Heart left ventricle (tissue), 16 donors: ENCODE results near the gene LMTK3. TPM values are rescaled to one million over a fixed set of nuclear protein-coding genes. Genes with fewer than 3 reads are reported as not detected.
A peak's percentile ranks its signal among the peaks of the same experiment; 100 is the strongest.

Source experiments
- ATAC-seq, 4 donors: fragments of 200-7000 bp; cut with Tn5 transposase; one replicate each; pipeline ENCODE4 v1.9.1; 2020 to 2022; ENCODE audit warnings: moderate library complexity in 4 of 4, mild to moderate bottlenecking in 3 of 4, moderate number of reproducible peaks in 1 of 4
- DNase-seq, 5 donors: peaks; one replicate each; pipeline ENCODE4 v3.0.0-alpha.2; 2020
- H3K27ac ChIP-seq, 12 donors: fragments of 200-600 bp; sonication (generic) in 4 of 12; one replicate each; pipeline versions ENCODE4 v1.5.0 to v1.8.0; 2016 to 2022; ENCODE audit warnings: mild to moderate bottlenecking in 2 of 12
- H3K27me3 ChIP-seq, 9 donors: fragments of 200-600 bp; sonication (generic) in 2 of 9; one replicate each; pipeline versions ENCODE4 v1.5.1 to v1.8.0; 2016 to 2022; ENCODE audit warnings: mild to moderate bottlenecking in 3 of 9
- H3K36me3 ChIP-seq, 9 donors: fragments of 200-600 bp; sonication (generic) in 2 of 9; one replicate each; pipeline versions ENCODE4 v1.5.0 to v1.8.0; 2018 to 2022; ENCODE audit warnings: mild to moderate bottlenecking in 2 of 9
- H3K4me1 ChIP-seq, 12 donors: fragments of 200-600 bp; sonication (generic) in 4 of 12; one replicate each; pipeline versions ENCODE4 v1.5.0 to v1.8.0; 2016 to 2022; ENCODE audit warnings: mild to moderate bottlenecking in 3 of 12
- H3K4me3 ChIP-seq, 12 donors: fragments of 200-600 bp; sonication (generic) in 4 of 12; one replicate each; pipeline versions ENCODE4 v1.5.0 to v1.8.0; 2017 to 2022; ENCODE audit warnings: mild to moderate bottlenecking in 9 of 12, moderate library complexity in 4 of 12
- H3K9me3 ChIP-seq, 12 donors: fragments of 200-600 bp; sonication (generic) in 4 of 12; one replicate each; pipeline versions ENCODE4 v1.5.0 to v1.8.0; 2016 to 2022; ENCODE audit warnings: mild to moderate bottlenecking in 1 of 12
- POLR2A ChIP-seq, 2 donors: fragments of 450-650 bp; IDR thresholded peaks; one replicate each; pipeline ENCODE4 v1.6.1; 2017; ENCODE audit warnings: antibody characterized with exemption in 2 of 2, mild to moderate bottlenecking in 2 of 2, moderate library complexity in 2 of 2
- WGBS, 4 donors: extraction: QIAGEN DNeasy Blood & Tissue Kit in 2 of 4; methylation state at CpG; one replicate each; pipeline versions ENCODE4 v1.1.5 to v1.1.7; 2013 to 2018; 5-methylcytosine and 5-hydroxymethylcytosine counted together
- intact Hi-C, 10 donors: fragments of 100-400 bp; cut with DNase I; formaldehyde crosslinking; loops; one replicate each; pipeline versions ENCODE4 v1.11.1 to v1.14.2; 2022
- polyA plus RNA-seq, 2 donors: library from polyadenylated mRNA; stranded (reverse); fragments of 200-250 nt; gene quantifications; one replicate each; pipeline ENCODE4 v1.2.3, GENCODE V29; 2013
- total RNA-seq, 9 donors: library from RNA; depleted of rRNA in 2 of 9; stranded (reverse); fragments of >200 nt in 2 of 9; fragmentation: NEBNext Ultra II Directional in 3 of 9; extraction: Animal tissue kit (Norgen Biotek cat#: 25700) in 3 of 9; gene quantifications; one replicate each; pipeline versions ENCODE4 v1.1.0 to v1.2.4, GENCODE V29; 2016 to 2023
- TF ChIP-seq, protein P1 (sequence below), 12 donors: fragments of 200-600 bp; sonication (generic) in 4 of 12; IDR thresholded peaks; one replicate each; pipeline versions ENCODE4 v1.5.0 to v1.8.0; 2018 to 2022; ENCODE audit warnings: antibody characterized with exemption in 12 of 12, mild to moderate bottlenecking in 5 of 12
- donor health status: ischemic (EF 13 %, LVEDD 7.1; RV severe dilation, severe dysfunction).
- donor health status: healthy with polysubstance abuse.
- donor health status: DM: no; HTN: yes; CAD: no.
- donor health status: DM: no; HTN: no; CAD: no.
- donor health status: ischemic (EF 25% LVEDD 6.9; RV normal size, moderate dysfunction).
- donor health status: ischemic (EF 25% LVEDD 5.7; RV mildly dilated, moderate dysfunction).
- donor health status: healthy.
- donor health status: DM: yes; HTN: yes; CAD: no.
- donor health status: ischemic (EF 35%, LVEDD 5.7; RV mildly dilated, moderate dysfunction).
- donor health status: nonischemic (EF 11% LVEDD 7.7; RV severe dilation, severe dysfunction).
- donor health status: DM: yes; HTN: yes; CAD: no.
- donor health status: PGD.
- donor health status: ischemic (EF 29% LVEDD 5.4; RV normal size, mild dysfunction).
- donor health status: nonischemic (EF 23%, LVEDD 6.1; RV moderate dilation, normal function).

The LMTK3 gene
- total and polyA plus RNA-seq, 11 donors = 0.19 to 1.9 (median 1.3) TPM

DNA sequence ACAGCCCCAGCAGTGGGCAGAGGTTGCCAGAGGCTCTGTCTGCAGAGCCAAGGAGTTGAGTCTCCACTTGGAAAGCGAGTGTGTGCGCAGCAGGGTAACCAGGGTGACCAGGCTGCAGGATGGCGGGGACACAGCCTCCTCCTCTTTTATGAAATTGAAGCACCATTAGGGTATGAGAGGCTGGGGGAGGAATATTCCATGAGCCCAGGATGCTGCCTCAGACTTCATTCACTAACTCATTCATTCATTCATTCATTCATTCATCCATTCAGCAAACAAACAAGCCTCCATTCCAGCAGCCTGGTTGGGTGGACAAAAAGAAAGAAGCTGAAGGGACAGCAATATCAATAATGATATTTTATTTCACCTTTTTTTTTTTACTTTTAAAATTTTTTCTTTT lies 6.6 kb upstream of the LMTK3 start:
- TF ChIP-seq, protein P1, sequence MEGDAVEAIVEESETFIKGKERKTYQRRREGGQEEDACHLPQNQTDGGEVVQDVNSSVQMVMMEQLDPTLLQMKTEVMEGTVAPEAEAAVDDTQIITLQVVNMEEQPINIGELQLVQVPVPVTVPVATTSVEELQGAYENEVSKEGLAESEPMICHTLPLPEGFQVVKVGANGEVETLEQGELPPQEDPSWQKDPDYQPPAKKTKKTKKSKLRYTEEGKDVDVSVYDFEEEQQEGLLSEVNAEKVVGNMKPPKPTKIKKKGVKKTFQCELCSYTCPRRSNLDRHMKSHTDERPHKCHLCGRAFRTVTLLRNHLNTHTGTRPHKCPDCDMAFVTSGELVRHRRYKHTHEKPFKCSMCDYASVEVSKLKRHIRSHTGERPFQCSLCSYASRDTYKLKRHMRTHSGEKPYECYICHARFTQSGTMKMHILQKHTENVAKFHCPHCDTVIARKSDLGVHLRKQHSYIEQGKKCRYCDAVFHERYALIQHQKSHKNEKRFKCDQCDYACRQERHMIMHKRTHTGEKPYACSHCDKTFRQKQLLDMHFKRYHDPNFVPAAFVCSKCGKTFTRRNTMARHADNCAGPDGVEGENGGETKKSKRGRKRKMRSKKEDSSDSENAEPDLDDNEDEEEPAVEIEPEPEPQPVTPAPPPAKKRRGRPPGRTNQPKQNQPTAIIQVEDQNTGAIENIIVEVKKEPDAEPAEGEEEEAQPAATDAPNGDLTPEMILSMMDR (IDR thresholded peaks at IDR 0.05) = no peak
- TF ChIP-seq POLR2A (IDR thresholded peaks at IDR 0.05) = no peak
- Histone ChIP-seq H3K27ac (no peak overlapping the region), H3K4me3 (no peak overlapping the region), H3K27me3 (peaks cover 0 to 13% (median 5%) of the 10 kb centered on the region in 9 donors), H3K9me3 (no peaks in the 10 kb centered on the region), H3K4me1 (peaks cover 0 to 10% (median 0%) of the 10 kb centered on the region in 12 donors), H3K36me3 (no peaks in the 10 kb centered on the region)
- intact Hi-C loops = no loop called here
- ATAC-seq (no peak), DNase-seq (no peak)
- 61 to 92% (median 81%) methylated on average over 3 of the region's 3 CpGs for WGBS, 4 donors

DNA sequence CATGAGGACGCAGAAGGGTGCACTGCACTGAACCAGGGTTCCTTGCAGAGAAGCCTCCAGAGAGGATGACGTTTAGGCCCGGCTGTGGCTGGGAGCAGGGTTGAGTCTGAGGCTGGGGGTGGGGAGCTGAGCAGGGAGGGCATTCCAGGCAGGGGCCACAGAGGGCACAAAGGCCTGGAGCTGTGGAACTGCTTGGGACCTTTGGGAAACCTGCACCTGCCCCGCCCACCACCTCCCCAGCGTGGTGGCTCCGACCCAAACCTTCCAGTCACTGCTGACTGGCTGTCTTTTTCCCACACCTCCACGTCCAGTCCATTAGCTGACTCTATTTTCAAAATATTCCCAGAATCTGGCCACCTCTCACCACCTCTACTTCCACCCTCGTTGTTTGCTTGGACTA lies 4.9 kb upstream of the LMTK3 start:
- no peak for TF ChIP-seq POLR2A (IDR thresholded peaks at IDR 0.05)
- TF ChIP-seq, protein P1 (IDR thresholded peaks at IDR 0.05) = no peak
- ATAC-seq (no peak), DNase-seq (no peak)
- Histone ChIP-seq H3K9me3 (no peaks in the 10 kb centered on the region), H3K27me3 (peaks cover 0 to 29% (median 17%) of the 10 kb centered on the region in 9 donors), H3K27ac (no peak overlapping the region), H3K4me1 (peaks cover 0 to 15% (median 0%) of the 10 kb centered on the region in 12 donors), H3K4me3 (no peak overlapping the region), H3K36me3 (no peaks in the 10 kb centered on the region)
- intact Hi-C loops = no loop called here
- 67 to 80% (median 74%) methylated on average over 8 of the region's 8 CpGs for WGBS, 4 donors

DNA sequence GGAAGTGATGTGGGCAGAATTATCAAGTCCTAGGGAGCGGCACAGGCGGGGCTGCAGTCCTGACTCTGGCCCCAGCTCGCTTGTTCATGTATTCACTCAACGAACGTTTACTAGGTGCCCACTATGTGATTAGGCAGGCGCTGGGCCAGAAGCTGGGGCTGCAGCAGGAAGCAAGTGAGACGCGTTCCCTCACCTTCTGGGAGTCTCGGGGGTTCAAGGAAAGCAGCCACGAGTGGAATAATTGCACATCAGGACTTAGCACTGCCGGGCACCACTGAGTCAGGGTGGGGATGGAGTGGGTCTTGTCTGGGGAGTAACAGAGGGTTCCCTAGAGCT lies 2.5 kb upstream of the LMTK3 start:
- 33 to 49% (median 37%) methylated on average over 10 to 11 of the region's 11 CpGs for WGBS, 4 donors
- intact Hi-C loops = loop anchor here in 3 of 10 donors (5.0 kb wide), 1 partner anchor 68 kb away; no protein-coding TSS in a partner anchor
- DNase-seq (no peak), ATAC-seq (no peak)
- Histone ChIP-seq H3K4me1 (peaks cover 0 to 26% (median 3%) of the 10 kb centered on the region in 12 donors), H3K9me3 (no peaks in the 10 kb centered on the region), H3K36me3 (no peaks in the 10 kb centered on the region), H3K27ac (no peak overlapping the region), H3K27me3 (peaks cover 0 to 41% (median 29%) of the 10 kb centered on the region in 9 donors), H3K4me3 (peak overlapping the region in 6 of 12 donors; percentile 53 to 80 (median 64))
- TF ChIP-seq, protein P1 (IDR thresholded peaks at IDR 0.05) = no peak
- TF ChIP-seq POLR2A (IDR thresholded peaks at IDR 0.05) = no peak

DNA sequence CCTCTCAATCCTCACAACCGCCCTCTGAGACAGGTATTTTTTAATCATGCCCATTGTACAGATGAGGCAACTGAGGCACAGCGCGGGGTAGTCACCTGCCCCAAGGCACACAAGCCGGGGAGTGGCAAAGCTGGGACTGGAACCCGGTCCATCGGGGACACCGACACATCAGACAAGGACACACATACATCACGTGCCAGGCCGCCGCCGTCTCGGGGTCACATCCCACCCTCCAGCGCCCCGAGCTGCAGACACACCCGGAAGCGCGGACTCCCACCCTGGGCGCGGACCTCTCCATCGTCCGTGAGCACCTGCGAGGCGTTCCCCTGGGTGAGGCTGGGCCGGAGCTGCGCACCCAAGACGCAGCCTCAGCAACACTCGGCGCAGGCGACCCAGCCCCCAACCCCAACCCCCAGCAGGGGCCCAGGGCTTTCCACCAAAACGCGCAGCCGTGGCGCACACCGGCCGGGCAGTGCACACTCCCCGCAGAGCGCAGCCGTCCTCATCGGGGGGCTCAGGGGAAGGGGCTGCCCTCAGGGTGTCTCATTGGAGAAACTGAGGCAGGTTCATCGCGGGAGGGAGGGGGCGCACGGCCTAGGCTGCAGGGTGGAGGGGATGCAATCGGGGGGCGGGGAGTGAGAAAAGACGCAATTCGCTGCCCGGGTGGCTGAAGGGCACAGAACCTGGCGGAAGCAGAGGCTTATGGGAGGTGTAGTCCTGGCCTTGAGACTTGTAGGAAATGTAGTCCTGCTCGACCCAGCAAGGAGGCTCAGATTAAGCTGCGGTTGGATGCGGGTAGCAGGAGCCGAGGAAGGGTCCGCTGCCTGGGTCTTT lies 1.9 kb upstream of the LMTK3 start:
- ATAC-seq = peak; percentile 55 to 85 (median 82)
- intact Hi-C loops = loop anchor here in 3 of 10 donors (5.0 kb wide), 1 partner anchor 69 kb away; no protein-coding TSS in a partner anchor
- Histone ChIP-seq H3K27ac (peak overlapping the region in 5 of 12 donors; percentile 30 to 55 (median 46)), H3K4me3 (peak overlapping the region; percentile 37 to 80 (median 62)), H3K27me3 (peaks cover 0 to 42% (median 29%) of the 10 kb centered on the region in 9 donors), H3K36me3 (no peaks in the 10 kb centered on the region), H3K9me3 (no peaks in the 10 kb centered on the region), H3K4me1 (peaks cover 0 to 26% (median 3%) of the 10 kb centered on the region in 12 donors)
- 2 to 6% (median 3%) methylated on average over 27 to 54 of the region's 54 CpGs for WGBS, 4 donors
- no peak for TF ChIP-seq POLR2A (IDR thresholded peaks at IDR 0.05)
- TF ChIP-seq, protein P1 (IDR thresholded peaks at IDR 0.05) = no peak
- peak in 4 of 5 donors; percentile 54 to 73 (median 68) for DNase-seq
